Measurements from ENCODE around the gene GAB4. TPM values are rescaled to one million over a fixed set of nuclear protein-coding genes. Genes with fewer than 3 reads are reported as not detected.
"Not testable (repeated sequence)": the region's sequence is repeated elsewhere in the genome, so short reads cannot be mapped to it uniquely, and the experiment has no call there.

The GAB4 gene
- total and polyA plus RNA-seq, 9 donors: not detected

- 23 to 27% (median 27%) methylated on average over 16 of the region's 16 CpGs for WGBS, 3 donors
- Histone ChIP-seq H3K36me3 (no peaks in the 10 kb centered on the region), H3K4me1 (ENCODE audit: insufficient read depth) (no peaks in the 10 kb centered on the region), H3K27ac (no peak overlapping the region), H3K4me3 (no peak overlapping the region), H3K27me3 (no peaks in the 10 kb centered on the region), H3K9me3 (no peaks in the 10 kb centered on the region)
- intact Hi-C loops (cut with DNase I): loop anchor here in 1 of 4 donors (5.0 kb wide), 1 partner anchor 140 kb away; no protein-coding TSS in a partner anchor
- peak; percentile 33 to 60 (median 41) for DNase-seq
- TF ChIP-seq EP300 (IDR thresholded peaks at IDR 0.05) (no peak), POLR2A (IDR thresholded peaks at IDR 0.05) (no peak), CTCF (IDR thresholded peaks at IDR 0.05) (no peak)
Measured at GRCh38 chr22:16917144-16918003, 90.6 kb downstream of the GAB4 start.

- Histone ChIP-seq H3K27me3 (no peaks in the 10 kb centered on the region), H3K9me3 (no peaks in the 10 kb centered on the region), H3K36me3 (no peaks in the 10 kb centered on the region), H3K4me3 (no peak overlapping the region), H3K4me1 (ENCODE audit: insufficient read depth) (no peaks in the 10 kb centered on the region), H3K27ac (no peak overlapping the region)
- DNase-seq: no peak
- intact Hi-C loops (cut with DNase I): loop anchor here in 1 of 4 donors (5.0 kb wide), 1 partner anchor 142 kb away; no protein-coding TSS in a partner anchor
- TF ChIP-seq CTCF (IDR thresholded peaks at IDR 0.05) (no peak), EP300 (IDR thresholded peaks at IDR 0.05) (no peak), POLR2A (IDR thresholded peaks at IDR 0.05) (no peak)
- whole genome bisulfite sequencing, 3 donors: 55 to 68% (median 62%) methylated on average over 2 of the region's 2 CpGs
Measured at GRCh38 chr22:16915701-16916100, 92.3 kb downstream of the GAB4 start.

- not testable (repeated sequence) for H3K27me3 ChIP-seq; DNase-seq; H3K27ac ChIP-seq; H3K4me1 ChIP-seq (ENCODE audit: insufficient read depth); H3K36me3 ChIP-seq; H3K4me3 ChIP-seq; H3K9me3 ChIP-seq
- intact Hi-C loops (cut with DNase I): loop anchor here in 1 of 4 donors (5.0 kb wide), 1 partner anchor 142 kb away; no protein-coding TSS in a partner anchor
- 74 to 83% (median 79%) methylated on average over 1 of the region's 1 CpG for WGBS, 3 donors
Measured at GRCh38 chr22:16914911-16915310, 93.1 kb downstream of the GAB4 start.

- Histone ChIP-seq H3K36me3 (no peaks in the 10 kb centered on the region), H3K4me1 (ENCODE audit: insufficient read depth) (no peaks in the 10 kb centered on the region), H3K9me3 (no peaks in the 10 kb centered on the region), H3K4me3 (no peak overlapping the region), H3K27ac (no peak overlapping the region), H3K27me3 (no peaks in the 10 kb centered on the region)
- 30 to 37% (median 34%) methylated on average over 5 of the region's 5 CpGs for WGBS, 3 donors
- TF ChIP-seq CTCF (IDR thresholded peaks at IDR 0.05): no peak
- TF ChIP-seq POLR2A (IDR thresholded peaks at IDR 0.05): no peak
- no peak for TF ChIP-seq EP300 (IDR thresholded peaks at IDR 0.05)
- DNase-seq: no peak
- intact Hi-C loops (cut with DNase I): no loop called here
Measured at GRCh38 chr22:16914006-16914405, 94.0 kb downstream of the GAB4 start.

GRCh38 chr22:16912281-16912680 is 95.7 kb downstream of the GAB4 start:
- Histone ChIP-seq H3K4me1 (ENCODE audit: insufficient read depth) (no peaks in the 10 kb centered on the region), H3K36me3 (no peaks in the 10 kb centered on the region), H3K4me3 (no peak overlapping the region), H3K9me3 (no peaks in the 10 kb centered on the region), H3K27me3 (no peaks in the 10 kb centered on the region), H3K27ac (no peak overlapping the region)
- DNase-seq: no peak
- intact Hi-C loops (cut with DNase I): no loop called here
- WGBS, 3 donors: 58 to 64% (median 60%) methylated on average over 3 of the region's 3 CpGs
- TF ChIP-seq EP300 (IDR thresholded peaks at IDR 0.05) (no peak), POLR2A (IDR thresholded peaks at IDR 0.05) (no peak), CTCF (IDR thresholded peaks at IDR 0.05) (no peak)
